ENCODE results near the gene DCDC2B.
"Not testable (repeated sequence)": the region's sequence is repeated elsewhere in the genome, so short reads cannot be mapped to it uniquely, and the experiment has no call there.

The DCDC2B gene

GRCh38 chr1:32255072-32256071 lies 46.5 kb downstream of the DCDC2B start:
- DNase-seq (ENCODE audit: low read depth, low spot score), result no peak

GRCh38 chr1:32256473-32257226 lies 47.8 kb downstream of the DCDC2B start:
- no peak for DNase-seq (ENCODE audit: low read depth, low spot score)

GRCh38 chr1:32257227-32257508 lies 48.3 kb downstream of the DCDC2B start:
- DNase-seq (ENCODE audit: low read depth, low spot score), result no peak

DNA sequence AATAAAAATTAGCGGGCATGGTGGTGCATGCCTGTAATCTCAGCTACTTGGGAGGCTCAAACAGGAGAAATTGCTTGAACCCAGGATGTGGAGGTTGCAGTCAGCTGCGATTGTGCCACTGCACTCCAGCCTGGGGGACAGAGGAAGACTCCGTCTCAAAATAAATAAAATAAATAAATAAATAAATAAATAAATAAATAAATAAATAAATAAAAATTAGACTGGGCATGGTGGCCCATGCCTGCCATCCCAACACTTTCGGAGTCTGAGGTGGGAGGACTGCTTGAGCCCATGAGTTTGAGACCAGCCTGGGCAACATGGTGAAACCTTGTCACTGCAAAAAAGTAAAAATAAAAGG lies 54.3 kb downstream of the DCDC2B start:
- DNase-seq (ENCODE audit: low read depth, low spot score), result not testable (repeated sequence)

GRCh38 chr1:32263744-32264143 lies 54.9 kb downstream of the DCDC2B start:
- DNase-seq (ENCODE audit: low read depth, low spot score), result no peak

Data from smooth muscle cell of the brain vasculature (primary cell).